NCI-H1105 treated with DMSO at 0.1 percent for 48 hours (cell line): ENCODE data around the gene OTOGL.
"Not testable (repeated sequence)": the region's sequence is repeated elsewhere in the genome, so short reads cannot be mapped to it uniquely, and the experiment has no call there.

Experiments used
- DNase-seq: peaks from one replicate; lab custom pipeline; 2025; lab: John Stamatoyannopoulos, UW

OTOGL gene

GRCh38 chr12:80226576-80226975 is 127.2 kb downstream of the OTOGL start:
- DNase-seq = no peak

GRCh38 chr12:80227904-80228303 is 128.6 kb downstream of the OTOGL start:
- not testable (repeated sequence) for DNase-seq

DNA sequence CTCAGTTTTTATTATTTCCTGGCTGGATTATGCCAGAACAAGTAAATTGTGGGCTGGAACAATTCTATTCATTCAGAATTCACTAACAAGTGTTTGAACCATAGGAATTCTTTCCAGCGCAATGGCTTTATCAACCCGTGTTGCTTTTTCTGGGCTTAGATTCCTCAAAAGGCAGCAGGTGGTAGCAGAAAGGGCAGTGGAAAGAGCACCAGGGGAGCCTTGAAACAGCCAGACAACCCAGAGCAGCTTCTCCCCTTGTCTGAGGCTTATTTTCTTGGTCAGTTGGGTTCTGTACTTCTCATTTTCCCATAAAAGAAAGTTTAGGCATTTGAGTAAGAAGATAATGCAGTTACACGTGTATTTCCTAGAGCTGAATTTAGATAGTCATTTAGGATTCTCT is 130.7 kb downstream of the OTOGL start:
- DNase-seq = peak; percentile 21

DNA sequence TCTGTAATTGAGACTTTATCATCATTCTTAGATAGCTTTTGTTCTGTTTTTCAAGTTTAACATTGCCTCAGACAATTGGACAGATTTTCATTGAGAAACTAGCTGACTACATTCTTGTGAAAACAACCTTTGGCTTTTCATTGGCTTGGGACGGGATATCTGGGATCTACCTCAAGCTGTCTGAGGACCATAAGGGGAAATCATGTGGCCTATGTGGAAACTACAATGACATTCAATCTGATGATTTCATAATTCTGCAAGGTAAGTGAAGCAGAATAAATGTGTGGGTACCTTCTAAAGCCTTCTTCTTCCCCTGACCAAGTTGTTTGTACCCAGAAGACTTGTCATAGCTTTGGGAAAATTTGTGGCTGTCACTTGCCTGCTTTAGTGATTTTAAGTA is 133.5 kb downstream of the OTOGL start:
- no peak for DNase-seq

DNA sequence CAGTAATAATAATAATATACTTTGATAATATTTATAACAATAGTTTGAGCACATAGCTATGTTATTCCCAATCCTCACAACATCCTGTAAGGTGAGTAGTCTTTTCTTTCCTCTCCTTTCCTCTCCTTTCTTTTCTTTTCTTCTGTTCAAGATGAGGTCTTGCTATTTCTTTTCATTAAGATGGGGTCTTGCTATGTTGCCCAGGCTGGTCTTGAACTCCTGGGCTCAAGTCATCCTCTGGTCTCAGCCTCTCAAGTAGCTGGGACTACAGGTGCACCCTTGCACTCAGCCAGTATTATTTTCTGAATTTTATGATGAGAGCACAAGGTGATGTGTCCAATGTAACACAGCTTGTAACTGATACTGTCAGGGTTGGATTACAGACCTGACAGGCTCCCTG is 134.6 kb downstream of the OTOGL start:
- DNase-seq = peak; percentile 3

- DNase-seq = no peak
These were observed 135.3 kb downstream of the OTOGL start for GRCh38 chr12:80234667-80235066.

DNA sequence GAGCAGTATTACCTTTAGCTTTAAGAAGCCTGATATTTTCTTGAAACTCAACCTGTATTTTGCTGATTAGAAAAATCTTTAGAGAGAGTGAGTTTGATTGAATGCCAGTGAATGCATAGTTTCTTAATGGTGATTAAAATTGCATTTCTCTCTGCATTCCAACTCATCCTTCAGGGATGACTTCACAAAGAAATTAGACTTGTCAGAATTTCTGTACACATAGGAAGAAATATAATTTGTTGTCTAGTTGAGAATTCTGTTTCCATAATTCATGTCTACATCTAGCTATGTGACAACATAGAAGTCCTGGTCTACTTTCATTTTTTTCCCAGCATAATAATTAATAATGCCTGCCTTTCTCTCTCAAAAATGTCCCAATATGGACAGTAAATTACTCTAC is 136.6 kb downstream of the OTOGL start:
- no peak for DNase-seq

GRCh38 chr12:80239867-80240266 is 140.5 kb downstream of the OTOGL start:
- no peak for DNase-seq

GRCh38 chr12:80241576-80242273 is 142.4 kb downstream of the OTOGL start:
- DNase-seq = no peak

DNA sequence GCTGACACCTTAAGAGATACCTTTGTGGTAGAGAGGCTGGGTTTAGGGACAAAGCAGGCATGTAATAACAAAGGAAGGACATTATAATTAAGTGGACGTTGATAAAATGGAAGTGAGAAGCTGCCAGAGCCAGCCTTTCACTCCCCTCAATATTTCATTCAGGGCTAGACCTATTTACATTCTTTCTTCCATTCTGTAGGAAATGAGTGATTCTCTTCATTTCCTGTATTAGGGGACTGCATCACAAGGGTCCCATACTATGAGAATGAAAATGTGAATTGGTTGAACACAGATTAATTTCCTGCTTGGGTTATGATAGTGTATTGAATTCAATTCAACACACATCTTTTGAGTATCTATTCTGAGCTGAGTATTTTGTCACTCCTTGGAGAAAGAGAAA is 143.0 kb downstream of the OTOGL start:
- DNase-seq = no peak

DNA sequence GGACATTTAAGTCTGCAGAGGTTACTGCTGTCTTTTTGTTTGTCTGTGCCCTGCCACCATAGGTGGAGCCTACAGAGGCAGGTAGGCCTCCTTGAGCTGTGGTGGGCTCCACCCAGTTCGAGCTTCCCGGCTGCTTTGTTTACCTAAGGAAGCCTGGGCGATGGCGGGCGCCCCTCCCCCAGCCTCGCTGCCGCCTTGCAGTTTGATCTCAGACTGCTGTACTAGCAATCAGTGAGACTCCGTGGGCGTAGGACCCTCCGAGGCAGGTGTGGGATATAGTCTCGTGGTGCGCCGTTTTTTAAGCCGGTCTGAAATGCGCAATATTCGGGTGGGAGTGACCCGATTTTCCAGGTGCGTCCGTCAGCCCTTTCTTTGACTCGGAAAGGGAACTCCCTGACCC is 150.2 kb downstream of the OTOGL start:
- not testable (repeated sequence) for DNase-seq

- DNase-seq = no peak
These were observed 158.6 kb downstream of the OTOGL start for GRCh38 chr12:80257920-80258319.

DNA sequence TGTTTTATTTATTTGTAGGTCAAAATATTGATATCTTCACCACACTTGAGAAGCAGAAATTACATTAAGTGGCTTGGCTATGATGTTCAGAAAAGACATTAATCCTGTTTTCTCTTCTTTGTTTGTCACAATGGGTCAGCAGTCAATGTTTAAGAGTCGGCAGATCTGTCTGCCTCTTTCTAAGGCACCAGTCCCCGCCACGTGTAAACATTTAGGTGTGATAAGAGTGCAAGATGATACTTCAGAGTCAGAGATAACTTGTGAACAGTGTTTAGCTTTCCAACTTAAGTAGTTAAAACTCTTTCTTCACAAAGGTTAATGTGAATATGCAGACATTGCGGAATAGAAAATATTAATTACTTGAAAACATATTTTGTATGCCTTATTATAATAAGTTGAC is 160.9 kb downstream of the OTOGL start:
- no peak for DNase-seq

DNA sequence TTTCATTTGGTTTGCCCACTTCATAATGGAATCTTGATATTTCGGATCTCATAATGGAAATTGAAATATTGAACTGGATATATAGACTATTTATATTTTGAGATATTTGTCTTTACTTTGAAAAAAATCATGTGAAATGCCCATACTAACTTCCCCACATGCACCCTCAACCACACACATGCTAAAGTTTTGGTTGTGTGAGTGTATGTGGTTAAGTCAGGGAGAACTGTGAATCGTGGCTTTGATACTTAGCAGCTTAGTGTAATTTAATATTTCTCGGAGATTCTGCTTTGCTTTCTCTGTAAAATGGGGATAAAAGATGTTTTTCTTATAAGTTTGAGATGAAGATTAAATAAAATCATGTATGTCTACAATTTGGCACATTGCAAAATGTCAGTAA is 162.1 kb downstream of the OTOGL start:
- DNase-seq = no peak

DNA sequence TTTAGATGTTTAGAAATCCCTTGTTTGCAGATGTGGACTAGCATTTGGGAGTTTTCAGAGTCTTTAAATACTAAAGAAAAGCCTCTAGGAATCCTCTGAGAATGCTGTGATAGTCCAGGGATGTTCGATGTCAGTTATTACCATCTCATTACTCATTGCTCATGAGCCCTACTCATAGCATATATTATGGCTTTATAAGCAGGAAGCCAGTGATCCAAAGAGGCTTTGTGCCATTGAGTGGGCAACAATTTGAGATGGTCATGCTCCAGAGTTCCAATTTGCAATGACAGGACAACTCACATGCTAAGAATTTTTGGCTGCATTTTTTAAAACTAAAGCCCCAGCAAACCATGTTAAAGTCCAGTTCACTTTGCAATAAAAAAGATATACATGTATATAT is 163.0 kb downstream of the OTOGL start:
- no peak for DNase-seq

- no peak for DNase-seq
These were observed 163.4 kb downstream of the OTOGL start for GRCh38 chr12:80262771-80263170.

- no peak for DNase-seq
These were observed 165.0 kb downstream of the OTOGL start for GRCh38 chr12:80264386-80264785.

DNA sequence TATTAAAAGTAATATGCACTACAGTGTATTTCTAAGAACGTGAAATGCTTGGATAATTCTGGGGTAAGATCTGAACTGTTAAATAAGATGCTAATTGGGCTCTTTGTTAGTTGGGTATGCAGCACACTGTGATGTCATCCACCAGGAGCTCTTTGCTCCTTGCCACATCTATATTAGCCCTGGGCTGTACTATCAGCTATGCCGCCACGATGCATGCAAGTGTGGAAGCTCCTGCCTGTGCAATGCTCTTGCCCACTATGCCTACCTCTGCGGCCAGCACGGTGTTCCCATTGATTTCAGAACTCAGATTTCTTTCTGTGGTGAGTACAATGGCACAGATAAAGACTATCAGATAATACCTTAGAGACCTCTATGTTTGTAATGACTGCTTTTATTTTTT is 165.6 kb downstream of the OTOGL start:
- no peak for DNase-seq

DNA sequence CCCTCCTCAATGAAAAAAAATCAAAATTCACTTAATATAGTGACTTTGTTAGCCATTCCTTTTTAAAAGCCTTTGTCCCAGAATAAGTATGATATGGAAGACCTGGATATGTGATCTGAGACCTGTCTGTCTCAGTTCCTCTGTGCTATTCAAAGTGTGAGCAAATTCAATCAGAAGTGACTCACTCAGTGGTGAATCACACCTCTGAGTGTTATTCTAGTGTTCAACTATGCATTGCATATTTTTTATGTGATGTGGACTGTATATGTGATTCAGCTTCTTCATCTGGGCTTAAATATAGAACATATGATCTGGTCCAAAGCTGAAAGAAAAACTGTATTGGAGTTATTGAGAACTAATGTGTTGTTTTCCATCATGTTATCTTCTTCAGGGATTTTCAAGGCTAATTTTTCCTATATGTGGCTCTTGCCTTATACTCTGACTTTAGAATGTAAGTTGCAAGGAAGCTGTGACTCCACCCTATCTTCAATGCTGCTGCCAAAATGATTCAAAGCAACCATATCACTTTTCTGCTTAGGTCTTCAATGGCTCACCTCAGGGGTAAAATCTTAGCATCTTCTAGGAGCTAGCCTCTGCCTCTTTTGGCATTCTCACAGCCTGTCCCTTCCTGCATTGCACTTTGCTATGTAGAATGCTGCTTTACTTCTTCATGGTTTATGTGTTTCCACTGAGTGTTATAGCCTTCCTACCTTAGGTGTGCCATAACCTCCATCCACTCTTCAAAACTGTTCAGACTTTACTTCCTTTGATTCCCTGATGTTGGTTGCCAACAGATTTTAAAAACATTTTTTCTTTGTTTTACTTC is 169.8 kb downstream of the OTOGL start:
- no peak for DNase-seq

DNA sequence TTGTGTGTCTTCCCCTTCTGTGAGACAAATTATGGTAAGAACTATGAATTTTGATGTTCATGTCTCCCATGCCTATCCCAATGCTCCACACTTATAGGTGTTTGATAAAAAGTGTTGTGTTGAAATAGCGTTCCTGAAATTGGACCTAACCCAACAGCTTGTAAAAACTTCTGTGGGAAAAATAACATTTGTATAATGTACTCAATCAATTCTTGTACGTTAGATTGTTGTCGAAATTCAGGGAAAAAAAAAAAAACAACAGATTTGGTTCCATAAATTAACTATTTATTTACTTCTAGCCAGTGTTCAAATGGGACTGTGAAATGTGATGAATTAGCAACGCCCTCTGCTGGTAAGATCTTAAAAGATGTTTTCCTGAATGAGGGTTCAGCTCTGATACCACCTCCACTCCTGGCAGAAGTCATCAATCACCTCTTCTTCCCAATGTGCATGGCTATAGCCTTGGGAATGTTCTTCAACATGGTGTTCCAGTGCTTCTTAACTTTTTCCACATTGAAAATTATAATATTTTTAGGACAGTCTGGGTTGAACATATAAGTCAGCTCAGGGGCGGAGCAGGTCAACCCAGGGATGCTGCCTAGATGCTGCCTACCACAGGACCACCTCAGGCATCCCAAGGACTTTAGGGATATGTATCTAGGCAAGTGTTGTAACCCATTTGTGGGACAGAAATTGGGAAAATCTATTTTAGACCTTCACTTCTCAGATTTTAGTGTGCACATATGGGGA is 170.6 kb downstream of the OTOGL start:
- peak; percentile 49 for DNase-seq

- DNase-seq = no peak
These were observed 172.4 kb downstream of the OTOGL start for GRCh38 chr12:80271780-80272179.

DNA sequence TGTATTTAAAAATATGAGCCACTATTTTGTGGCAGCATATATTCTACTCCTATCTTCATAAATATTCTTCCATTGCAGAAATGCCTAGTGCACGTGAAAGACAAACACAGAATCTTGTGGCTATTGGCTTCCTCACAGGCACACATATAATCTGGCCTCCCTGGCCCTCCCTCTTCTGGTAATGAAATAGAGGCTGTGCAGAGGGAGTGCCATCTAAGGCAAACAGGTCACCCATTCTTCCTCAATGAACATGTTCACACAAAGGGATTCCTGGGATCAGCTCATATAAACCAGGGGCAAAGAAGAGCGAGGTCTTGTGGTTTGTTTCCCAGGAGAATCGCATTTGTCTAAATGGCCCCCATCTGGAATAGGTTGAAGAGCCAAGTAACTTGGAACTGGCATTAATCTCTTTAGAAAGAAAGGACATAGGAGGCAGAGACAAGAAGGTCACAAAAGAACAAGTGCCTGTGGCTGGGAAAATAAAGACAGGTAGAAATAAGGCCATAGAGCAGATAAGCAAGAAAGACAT is 173.1 kb downstream of the OTOGL start:
- no peak for DNase-seq

DNA sequence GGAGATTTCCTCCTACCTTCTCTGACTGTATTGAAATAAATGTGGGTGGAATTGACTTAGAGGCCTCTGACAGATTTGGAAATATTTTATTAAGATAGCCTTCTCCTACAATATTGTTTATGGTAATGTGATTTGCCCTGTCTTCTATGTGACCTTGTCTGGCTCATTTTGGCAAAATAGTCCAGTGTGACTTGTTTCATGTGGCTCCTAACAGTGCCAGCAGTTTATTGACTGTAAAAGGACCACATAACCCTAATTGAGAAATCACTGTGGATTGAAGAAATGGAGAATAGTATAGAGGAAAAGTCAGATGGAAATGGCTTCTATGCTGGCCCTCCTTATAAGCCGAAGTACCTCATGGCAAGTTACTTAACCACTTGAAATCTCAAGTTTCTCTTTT is 173.8 kb downstream of the OTOGL start:
- no peak for DNase-seq
